GM12873 (cell line): ENCODE data around the gene PCDHA5.

ENCODE experiments used
- CTCF ChIP-seq: IDR thresholded peaks from 2 replicates; pipeline ENCODE4 v1.5.1; 2012; ENCODE audit warnings: low read depth, mild to moderate bottlenecking, moderate library complexity, low read length, control low read depth; ENCODE audit not compliant: insufficient read depth; ENCODE audit errors: missing control alignments

PCDHA5 gene

DNA sequence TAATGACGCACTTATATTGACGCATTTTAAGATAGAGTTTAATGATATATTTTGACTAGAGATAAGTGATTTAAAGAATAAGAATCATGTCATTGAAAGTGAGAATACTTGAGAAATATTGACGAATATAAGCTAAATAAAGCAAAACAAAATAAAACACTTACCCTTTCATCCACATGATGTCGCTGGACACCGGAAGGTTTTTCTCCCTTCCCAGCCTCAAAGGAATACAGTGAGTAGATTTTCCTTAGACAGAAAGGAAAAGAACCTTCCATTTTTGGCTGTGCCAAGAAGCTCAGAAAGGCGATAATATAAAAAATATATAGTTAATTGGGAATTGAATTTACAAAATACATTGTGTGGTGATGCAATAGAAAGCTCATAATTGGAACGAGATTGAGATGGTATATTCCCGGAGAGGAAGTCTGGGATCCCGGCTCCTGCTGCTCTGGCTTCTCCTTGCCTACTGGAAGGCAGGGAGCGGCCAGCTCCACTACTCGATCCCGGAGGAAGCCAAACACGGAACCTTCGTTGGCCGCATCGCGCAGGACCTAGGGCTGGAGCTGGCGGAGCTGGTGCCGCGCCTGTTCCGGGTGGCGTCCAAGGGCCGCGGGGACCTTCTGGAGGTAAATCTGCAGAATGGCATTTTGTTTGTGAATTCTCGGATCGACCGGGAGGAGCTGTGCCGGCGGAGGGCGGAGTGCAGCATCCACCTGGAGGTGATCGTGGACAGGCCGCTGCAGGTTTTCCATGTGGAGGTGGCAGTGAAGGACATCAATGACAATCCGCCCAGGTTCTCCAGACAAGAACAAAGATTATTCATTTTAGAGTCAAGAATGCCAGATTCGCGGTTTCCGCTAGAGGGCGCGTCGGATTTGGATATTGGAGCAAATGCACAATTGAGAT, at the start of gene PCDHA5:
Gene PCDHA5 (plus strand): TSS at position 239 of the 906 bp plus-strand sequence.
- TF ChIP-seq CTCF = peak; percentile 26

- no peak for TF ChIP-seq CTCF
Observed at GRCh38 chr5:140780512-140780911, 40.9 kb upstream of the PCDHA5 start.

- TF ChIP-seq CTCF = peak; percentile 18
Observed at GRCh38 chr5:140785905-140786686, 35.3 kb upstream of the PCDHA5 start, which contains the start of gene PCDHA1. TSS of gene PCDHA1 (plus strand) at chr5:140786140.

- no peak for TF ChIP-seq CTCF
Observed at GRCh38 chr5:140791089-140791488, 30.3 kb upstream of the PCDHA5 start.

DNA sequence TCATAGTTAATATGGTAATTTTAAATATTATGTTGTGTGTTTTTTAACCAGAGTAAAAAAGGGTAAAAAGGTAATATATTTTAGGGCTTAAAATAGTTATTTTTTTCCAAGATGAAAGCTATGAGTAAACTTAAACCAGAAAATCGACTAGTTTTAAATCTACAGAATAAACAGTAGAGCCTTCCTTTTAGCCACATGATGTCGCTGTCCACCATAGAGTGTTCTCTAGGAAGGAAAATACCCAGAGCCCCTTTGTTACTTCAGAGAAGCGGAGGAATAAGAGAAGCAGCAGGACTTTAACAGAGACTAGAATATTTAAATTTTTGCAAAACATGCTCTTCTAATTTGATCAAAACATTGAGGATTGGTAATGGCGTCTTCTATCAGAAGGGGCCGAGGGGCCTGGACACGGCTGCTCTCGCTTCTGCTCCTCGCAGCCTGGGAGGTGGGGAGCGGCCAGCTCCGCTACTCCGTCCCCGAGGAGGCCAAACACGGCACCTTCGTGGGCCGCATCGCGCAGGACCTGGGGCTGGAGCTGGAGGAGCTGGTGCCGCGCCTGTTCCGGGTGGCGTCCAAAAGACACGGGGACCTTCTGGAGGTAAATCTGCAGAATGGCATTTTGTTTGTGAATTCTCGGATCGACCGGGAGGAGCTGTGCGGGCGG, 26.7 kb upstream of the PCDHA5 start, which contains the start of gene PCDHA2:
Gene PCDHA2 (plus strand): TSS at position 258 of the 664 bp plus-strand sequence.
- TF ChIP-seq CTCF = no peak

DNA sequence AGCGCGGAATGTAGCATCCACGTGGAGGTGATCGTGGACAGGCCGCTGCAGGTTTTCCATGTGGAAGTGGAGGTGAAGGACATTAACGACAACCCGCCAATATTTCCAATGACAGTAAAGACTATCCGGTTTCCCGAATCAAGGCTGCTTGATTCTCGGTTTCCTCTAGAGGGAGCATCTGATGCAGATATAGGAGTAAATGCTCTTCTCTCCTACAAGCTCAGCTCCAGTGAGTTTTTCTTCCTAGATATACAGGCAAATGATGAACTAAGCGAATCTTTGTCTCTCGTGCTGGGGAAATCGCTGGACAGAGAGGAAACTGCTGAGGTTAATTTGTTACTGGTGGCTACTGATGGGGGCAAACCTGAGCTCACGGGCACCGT, 26.2 kb upstream of the PCDHA5 start:
- peak; percentile 13 for TF ChIP-seq CTCF
